ENCODE results near the gene SPRN. TPM values are rescaled to one million over a fixed set of nuclear protein-coding genes. Genes with fewer than 3 reads are reported as not detected.
"Not testable (repeated sequence)": the region's sequence is repeated elsewhere in the genome, so short reads cannot be mapped to it uniquely, and the experiment has no call there.

Gene SPRN, protein sequence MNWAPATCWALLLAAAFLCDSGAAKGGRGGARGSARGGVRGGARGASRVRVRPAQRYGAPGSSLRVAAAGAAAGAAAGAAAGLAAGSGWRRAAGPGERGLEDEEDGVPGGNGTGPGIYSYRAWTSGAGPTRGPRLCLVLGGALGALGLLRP
- not detected in 2 replicates for total RNA-seq

DNA sequence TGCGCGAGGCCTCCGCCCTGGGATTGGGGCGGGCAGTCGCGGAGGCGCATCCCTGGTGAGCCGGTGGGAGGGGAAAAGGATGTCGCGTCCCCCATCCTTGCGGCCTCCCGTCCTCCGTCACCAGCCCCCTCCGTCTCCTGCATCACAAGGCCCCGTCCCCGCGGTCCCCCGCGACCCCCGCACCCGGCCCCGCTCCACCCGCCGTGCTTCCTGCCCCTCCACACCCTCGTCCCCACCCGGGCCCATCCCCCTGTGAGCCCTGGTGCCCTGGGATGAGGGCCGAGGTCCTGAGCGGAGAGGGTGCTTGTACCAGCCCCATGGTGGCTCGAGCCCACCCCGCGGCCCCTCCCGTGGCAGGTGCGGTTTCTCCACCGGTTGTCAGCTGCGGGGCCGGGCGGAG is at the start of gene SPRN:
TSS of gene SPRN (minus strand) at position 25 of the 400 bp plus-strand sequence. CDS start 944 bp downstream, outside the sequence.
- intact Hi-C loops (cut with micrococcal nuclease); H3K9me3 Mint-ChIP-seq; H3K4me3 Mint-ChIP-seq; H3K4me1 Mint-ChIP-seq (ENCODE audit: low read depth); H3K27ac Mint-ChIP-seq; H3K36me3 Mint-ChIP-seq (ENCODE audit: low read depth); DNase-seq (ENCODE audit: low spot score): not testable (repeated sequence)
- H3K27me3 Mint-ChIP-seq (ENCODE audit: insufficient read depth) = peaks cover 17% of the 10 kb centered on the region

DNA sequence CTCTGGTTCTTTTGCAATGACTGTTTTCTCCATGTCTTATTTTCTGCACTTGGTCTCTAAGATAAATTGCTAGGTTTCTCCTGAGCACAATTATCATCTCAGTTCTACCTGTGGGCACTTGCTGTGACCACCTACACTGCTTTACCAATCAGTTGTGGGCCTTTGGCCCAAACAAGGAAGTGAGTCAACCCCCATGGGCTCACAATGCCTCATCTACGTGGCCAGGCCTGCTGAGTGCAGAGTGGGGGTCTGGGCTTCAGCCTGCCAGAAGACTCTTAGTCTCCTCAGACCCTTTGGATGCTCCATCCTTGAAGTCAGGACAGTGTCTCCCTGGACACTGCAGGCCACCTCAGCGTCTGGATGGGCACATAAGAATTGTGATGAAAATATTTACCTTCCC is 49.6 kb upstream of the SPRN start:
- H3K4me1 Mint-ChIP-seq (ENCODE audit: low read depth) = peaks cover 17% of the 10 kb centered on the region
- H3K9me3 Mint-ChIP-seq = no peaks in the 10 kb centered on the region
- DNase-seq (ENCODE audit: low spot score) = no peak
- no peaks in the 10 kb centered on the region for H3K36me3 Mint-ChIP-seq (ENCODE audit: low read depth)
- H3K4me3 Mint-ChIP-seq = no peak overlapping the region
- no peaks in the 10 kb centered on the region for H3K27me3 Mint-ChIP-seq (ENCODE audit: insufficient read depth)
- intact Hi-C loops (cut with micrococcal nuclease) = no loop called here
- no peak overlapping the region for H3K27ac Mint-ChIP-seq

DNA sequence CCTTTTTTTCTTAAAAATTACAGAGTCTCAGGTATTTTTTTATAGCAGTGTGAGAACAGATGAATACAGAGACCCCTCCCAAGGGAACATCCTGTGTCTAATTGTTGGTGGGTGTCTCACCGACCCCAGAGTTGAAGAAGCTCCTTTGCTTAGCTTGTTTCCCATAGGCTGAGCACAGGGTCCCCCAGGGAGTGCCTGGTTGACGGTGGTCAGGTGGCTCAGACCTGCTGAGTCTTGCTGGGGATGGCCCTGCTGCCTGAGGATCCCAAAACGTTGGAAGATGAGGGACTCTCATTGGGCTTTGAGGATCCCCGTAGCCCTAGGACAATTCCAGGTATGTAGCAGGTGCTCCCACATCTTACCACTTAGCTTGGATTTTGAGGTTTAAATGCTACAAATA is 48.8 kb upstream of the SPRN start:
- no peak overlapping the region for H3K4me3 Mint-ChIP-seq
- H3K27me3 Mint-ChIP-seq (ENCODE audit: insufficient read depth) = no peaks in the 10 kb centered on the region
- no peaks in the 10 kb centered on the region for H3K9me3 Mint-ChIP-seq
- H3K36me3 Mint-ChIP-seq (ENCODE audit: low read depth) = no peaks in the 10 kb centered on the region
- H3K4me1 Mint-ChIP-seq (ENCODE audit: low read depth) = peaks cover 17% of the 10 kb centered on the region
- no peak for DNase-seq (ENCODE audit: low spot score)
- intact Hi-C loops (cut with micrococcal nuclease) = no loop called here
- no peak overlapping the region for H3K27ac Mint-ChIP-seq

DNA sequence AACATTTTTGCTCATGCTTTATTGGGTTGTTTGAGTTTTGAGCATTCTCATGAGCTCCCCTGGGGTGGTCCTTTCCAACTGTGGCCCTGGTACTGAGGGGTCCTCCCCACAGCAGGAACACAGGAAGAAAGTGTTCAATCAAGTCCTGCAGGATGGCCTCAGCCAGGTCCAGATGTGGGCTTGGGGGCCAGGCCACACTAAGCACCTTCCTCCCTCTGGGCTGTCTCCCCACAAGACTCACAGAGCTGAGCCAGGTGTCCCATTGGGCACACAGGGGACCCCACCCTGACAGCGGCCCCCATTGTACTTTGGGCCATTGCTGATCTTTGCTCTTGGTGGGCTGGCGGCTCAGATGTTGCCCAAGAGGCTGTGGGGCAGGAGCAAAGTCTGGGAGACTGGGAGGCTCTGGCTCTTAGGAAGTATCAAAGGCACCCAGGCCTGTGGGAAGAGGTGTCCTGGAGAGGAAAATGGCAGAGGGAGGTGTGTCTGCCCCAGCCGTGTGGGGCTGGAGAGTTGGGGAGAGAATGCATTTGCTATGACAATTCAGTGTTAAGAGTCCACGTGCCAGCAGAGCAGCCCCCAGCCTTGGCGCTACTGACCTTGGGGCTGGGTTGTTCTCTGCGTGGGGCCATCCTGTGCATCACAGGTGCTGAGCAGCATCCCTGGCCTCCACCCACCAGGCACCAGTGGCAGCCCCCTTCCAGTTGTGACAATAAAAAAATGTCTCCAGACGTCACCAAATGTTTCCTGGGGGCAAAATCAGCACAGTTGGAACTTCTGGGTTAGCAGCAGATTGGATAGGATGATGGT is 47.1 kb upstream of the SPRN start:
- Mint-ChIP-seq H3K4me3 (no peak overlapping the region), H3K4me1 (ENCODE audit: low read depth) (peaks cover 17% of the 10 kb centered on the region), H3K9me3 (no peaks in the 10 kb centered on the region), H3K36me3 (ENCODE audit: low read depth) (no peaks in the 10 kb centered on the region), H3K27ac (no peak overlapping the region), H3K27me3 (ENCODE audit: insufficient read depth) (no peaks in the 10 kb centered on the region)
- intact Hi-C loops (cut with micrococcal nuclease) = no loop called here
- DNase-seq (ENCODE audit: low spot score) = no peak

DNA sequence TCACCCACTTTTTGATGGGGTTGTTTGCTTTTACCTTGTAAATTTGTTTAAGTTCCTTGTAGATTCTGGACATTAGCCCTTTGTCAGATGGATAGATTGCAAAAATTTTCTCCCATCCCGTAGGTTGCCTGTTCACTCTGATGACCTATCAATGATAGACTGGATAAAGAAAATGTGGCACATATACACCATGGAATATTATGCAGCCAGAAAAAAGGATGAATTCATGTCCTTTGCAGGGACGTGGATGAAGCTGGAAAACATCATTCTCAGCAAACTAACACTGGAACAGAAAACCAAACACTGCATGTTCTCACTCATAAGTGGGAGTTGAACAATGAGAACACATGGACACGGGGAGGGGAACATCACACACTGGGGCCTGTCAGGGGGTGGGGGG is 44.8 kb upstream of the SPRN start:
- H3K9me3 Mint-ChIP-seq; H3K36me3 Mint-ChIP-seq (ENCODE audit: low read depth); intact Hi-C loops (cut with micrococcal nuclease); H3K4me3 Mint-ChIP-seq; H3K27ac Mint-ChIP-seq; H3K4me1 Mint-ChIP-seq (ENCODE audit: low read depth); DNase-seq (ENCODE audit: low spot score); H3K27me3 Mint-ChIP-seq (ENCODE audit: insufficient read depth): not testable (repeated sequence)

DNA sequence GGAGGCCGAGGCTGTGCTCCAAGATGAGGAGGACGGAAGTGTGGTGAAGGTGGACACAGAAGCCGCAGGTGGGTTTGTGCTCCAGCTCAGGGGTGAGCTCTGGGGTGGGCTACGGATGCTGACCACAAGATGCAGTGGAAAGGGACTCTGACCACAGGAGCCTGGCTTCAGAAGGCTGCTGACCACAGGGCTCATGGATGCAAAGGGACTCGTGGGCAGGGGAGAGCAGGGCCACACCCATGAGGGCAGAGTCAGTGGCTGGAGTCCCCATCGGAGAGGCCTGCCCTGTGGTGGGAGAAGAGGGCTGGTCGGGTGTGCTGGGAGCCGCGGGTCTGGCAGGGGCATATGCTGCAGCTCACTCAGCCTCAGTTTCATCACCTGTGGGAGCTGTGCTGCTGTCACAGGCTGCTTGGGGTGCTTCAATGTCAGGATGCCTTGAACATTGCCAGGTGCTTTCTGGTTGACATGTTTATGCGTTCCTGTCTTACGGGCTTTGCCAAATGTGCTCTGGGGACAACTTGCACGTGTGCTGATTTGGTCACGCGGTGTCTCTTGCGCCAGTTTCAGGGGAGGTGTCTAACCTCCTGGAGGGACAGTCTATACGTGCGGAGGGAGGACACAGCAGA is 43.0 kb upstream of the SPRN start:
- Mint-ChIP-seq H3K4me1 (ENCODE audit: low read depth) (no peaks in the 10 kb centered on the region), H3K4me3 (no peak overlapping the region), H3K9me3 (no peaks in the 10 kb centered on the region), H3K27ac (no peak overlapping the region), H3K36me3 (ENCODE audit: low read depth) (no peaks in the 10 kb centered on the region), H3K27me3 (ENCODE audit: insufficient read depth) (no peaks in the 10 kb centered on the region)
- intact Hi-C loops (cut with micrococcal nuclease) = no loop called here
- no peak for DNase-seq (ENCODE audit: low spot score)

DNA sequence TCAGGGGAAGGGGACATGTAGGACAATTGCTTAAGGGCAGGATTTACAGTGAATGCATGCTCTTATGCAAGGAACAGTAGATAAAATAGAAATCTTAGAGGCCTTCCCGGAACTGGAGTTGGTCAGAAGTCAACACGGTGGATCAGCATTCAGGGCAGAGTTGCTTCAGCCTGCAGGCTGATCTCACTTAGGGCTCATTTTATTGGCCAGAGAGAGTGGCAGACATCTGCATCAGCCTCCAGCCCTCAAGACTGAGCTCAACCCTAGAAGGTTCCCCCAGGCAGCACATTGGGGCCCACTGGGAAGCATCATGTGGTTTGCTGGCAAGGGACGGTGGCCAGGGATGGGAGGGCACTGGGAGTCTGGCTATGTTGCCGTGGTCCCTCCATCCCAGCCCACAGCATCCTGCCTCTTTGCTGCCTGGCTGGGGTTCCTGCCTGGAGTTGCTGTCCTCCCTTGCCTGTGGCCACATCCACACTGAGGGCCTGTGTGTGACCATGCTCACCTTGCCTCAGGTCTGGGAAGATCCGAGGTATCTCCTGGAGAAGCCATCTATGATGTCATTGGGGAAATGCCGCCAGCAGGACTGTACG is 42.4 kb upstream of the SPRN start:
- no peaks in the 10 kb centered on the region for H3K4me1 Mint-ChIP-seq (ENCODE audit: low read depth)
- H3K27ac Mint-ChIP-seq = no peak overlapping the region
- no peak for DNase-seq (ENCODE audit: low spot score)
- H3K27me3 Mint-ChIP-seq (ENCODE audit: insufficient read depth) = no peaks in the 10 kb centered on the region
- no peak overlapping the region for H3K4me3 Mint-ChIP-seq
- H3K36me3 Mint-ChIP-seq (ENCODE audit: low read depth) = no peaks in the 10 kb centered on the region
- H3K9me3 Mint-ChIP-seq = no peaks in the 10 kb centered on the region
- intact Hi-C loops (cut with micrococcal nuclease) = no loop called here

DNA sequence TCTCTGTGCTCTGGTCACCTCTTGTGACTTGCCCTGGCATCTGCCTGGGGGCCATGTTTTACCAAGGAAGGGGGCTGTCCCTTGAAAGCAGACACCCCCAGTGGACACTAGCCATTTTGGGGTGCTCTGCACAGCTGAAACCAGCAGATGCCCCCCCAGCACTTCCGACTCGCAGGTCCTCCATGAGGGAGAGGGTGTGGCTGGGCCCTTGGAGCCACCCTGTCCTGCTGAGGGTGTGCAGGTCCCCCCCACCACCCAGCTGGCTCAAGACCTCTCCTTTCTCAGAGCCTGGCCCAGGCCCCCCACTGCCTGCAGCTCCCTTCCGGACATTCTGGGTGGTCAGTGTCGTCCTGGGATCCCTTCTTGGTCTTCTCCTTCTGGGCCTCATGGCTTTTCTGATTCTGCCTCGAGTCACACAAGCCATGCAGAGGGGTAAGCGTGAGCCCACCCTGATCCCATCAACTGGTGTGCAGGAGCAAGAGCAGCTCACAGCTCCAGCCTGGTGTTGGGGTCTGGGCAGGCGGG is 41.6 kb upstream of the SPRN start:
- Mint-ChIP-seq H3K27ac (no peak overlapping the region), H3K4me1 (ENCODE audit: low read depth) (no peaks in the 10 kb centered on the region), H3K27me3 (ENCODE audit: insufficient read depth) (no peaks in the 10 kb centered on the region), H3K4me3 (no peak overlapping the region), H3K36me3 (ENCODE audit: low read depth) (no peaks in the 10 kb centered on the region), H3K9me3 (no peaks in the 10 kb centered on the region)
- intact Hi-C loops (cut with micrococcal nuclease) = no loop called here
- DNase-seq (ENCODE audit: low spot score) = no peak

DNA sequence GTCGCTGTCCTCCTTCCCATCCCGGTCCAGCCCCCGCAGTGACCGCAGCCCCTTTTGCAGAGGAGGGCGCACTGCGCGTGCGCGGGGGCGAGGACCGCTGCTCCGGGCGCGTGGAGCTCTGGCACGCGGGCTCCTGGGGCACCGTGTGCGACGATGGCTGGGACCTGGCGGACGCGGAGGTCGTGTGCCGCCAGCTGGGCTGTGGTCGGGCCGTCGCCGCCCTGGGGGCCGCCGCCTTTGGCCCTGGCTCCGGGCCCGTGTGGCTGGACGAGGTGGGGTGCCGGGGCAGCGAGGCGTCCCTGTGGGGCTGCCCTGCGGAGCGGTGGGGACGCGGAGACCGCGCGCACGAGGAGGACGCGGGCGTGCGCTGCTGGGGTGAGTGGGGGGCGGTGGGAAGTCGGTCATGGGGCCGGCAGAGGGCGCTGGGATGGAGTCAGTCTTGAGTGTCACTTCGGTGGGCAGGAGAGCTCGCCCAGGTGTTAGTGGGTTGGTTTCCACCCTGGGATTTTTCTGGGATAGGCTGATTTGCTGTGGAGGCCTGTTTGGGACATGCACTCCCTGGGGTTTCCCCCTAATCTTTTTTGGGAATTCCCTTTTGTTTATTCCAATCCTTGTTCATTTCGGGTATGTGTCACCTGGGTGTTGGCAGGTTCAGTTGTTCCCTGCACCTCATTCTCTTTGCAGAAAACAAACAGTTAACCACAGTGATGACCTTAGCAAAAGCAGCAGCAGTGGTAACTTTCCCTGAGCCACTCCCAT is 40.9 kb upstream of the SPRN start:
- H3K4me1 Mint-ChIP-seq (ENCODE audit: low read depth) = no peaks in the 10 kb centered on the region
- H3K27me3 Mint-ChIP-seq (ENCODE audit: insufficient read depth) = no peaks in the 10 kb centered on the region
- intact Hi-C loops (cut with micrococcal nuclease) = no loop called here
- H3K4me3 Mint-ChIP-seq = no peak overlapping the region
- DNase-seq (ENCODE audit: low spot score) = no peak
- no peak overlapping the region for H3K27ac Mint-ChIP-seq
- H3K36me3 Mint-ChIP-seq (ENCODE audit: low read depth) = no peaks in the 10 kb centered on the region
- no peaks in the 10 kb centered on the region for H3K9me3 Mint-ChIP-seq

DNA sequence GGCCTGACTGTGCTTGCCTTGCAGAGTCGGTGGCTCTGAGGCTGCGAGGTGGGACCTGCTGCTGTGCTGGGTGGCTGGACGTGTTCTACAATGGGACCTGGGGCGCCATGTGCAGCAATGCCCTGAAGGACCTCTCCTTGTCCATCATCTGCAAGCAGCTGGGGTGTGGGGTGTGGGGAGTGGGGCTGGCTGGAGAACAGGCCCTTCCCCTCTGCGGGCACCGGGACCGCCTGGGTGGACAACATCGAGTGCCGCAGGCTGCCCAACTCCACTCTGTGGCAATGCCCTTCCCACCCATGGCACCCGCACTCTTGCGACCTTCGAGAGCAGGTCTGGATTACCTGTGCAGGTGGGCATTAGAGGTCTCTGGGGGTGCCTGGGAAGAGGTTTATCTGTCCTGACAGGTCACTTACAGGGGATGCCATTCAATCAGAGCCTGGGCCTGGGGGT is 40.2 kb upstream of the SPRN start:
- H3K4me3 Mint-ChIP-seq = no peak overlapping the region
- no peak overlapping the region for H3K27ac Mint-ChIP-seq
- no peaks in the 10 kb centered on the region for H3K4me1 Mint-ChIP-seq (ENCODE audit: low read depth)
- no peaks in the 10 kb centered on the region for H3K36me3 Mint-ChIP-seq (ENCODE audit: low read depth)
- H3K9me3 Mint-ChIP-seq = no peaks in the 10 kb centered on the region
- intact Hi-C loops (cut with micrococcal nuclease) = no loop called here
- DNase-seq (ENCODE audit: low spot score) = no peak
- no peaks in the 10 kb centered on the region for H3K27me3 Mint-ChIP-seq (ENCODE audit: insufficient read depth)

DNA sequence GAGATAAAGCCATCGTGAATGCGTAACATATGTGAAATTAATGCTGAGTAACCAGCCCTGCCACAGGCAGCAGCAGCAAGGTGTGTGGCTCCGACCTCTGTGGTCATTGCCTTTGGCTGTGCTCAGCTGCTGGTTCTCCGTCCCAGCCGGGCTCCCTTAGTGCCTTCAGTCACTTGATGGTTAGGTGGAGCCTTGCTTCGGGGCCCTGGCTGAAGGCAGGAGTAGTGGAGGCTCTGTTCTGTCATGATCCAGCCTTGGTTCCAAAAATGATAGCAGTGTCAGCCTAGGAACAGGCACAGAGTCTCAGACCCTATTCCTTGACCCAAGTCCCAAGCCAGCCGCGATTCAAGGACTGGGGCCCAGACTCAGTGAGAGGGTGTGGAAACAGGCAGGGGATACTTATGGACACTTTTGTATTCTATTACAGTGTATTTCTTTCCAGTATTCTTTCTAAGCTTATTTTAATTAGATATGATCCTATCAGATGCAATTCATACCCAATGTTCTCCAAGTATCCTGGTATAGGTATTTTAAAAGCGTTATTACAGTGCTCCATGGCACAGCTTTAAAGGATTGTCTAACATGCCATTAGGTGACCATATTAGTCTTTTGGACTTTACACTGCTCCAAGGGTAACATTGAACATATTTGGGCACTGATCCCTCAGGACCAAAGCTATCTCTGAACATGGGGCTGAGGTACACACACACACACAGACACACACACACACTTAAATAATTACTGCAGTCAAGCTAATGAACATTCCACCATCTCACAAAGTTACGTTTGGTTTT is 38.3 kb upstream of the SPRN start:
- DNase-seq (ENCODE audit: low spot score) = no peak
- no peaks in the 10 kb centered on the region for H3K36me3 Mint-ChIP-seq (ENCODE audit: low read depth)

DNA sequence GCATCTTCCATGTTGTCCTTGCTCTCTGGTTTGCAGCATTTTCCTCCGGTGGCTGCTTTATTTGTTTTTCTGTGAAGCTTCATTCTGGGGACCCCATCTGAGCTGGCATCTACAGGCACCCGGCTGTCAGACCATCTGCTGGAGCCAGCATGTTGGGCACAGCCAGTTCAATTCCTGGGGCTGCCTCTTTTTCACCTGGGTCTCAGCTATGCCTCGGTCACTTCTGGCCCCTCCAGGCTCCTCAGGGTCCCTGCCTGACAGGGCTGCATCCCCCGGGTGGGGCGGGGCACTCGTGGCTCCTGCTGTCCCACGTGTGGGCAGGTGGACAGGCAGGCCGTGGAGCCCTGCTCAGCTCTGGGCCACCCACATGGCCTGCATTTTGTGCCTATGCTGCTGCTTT is 37.4 kb upstream of the SPRN start:
- no peak overlapping the region for H3K27ac Mint-ChIP-seq
- no peak overlapping the region for H3K4me3 Mint-ChIP-seq
- no peaks in the 10 kb centered on the region for H3K27me3 Mint-ChIP-seq (ENCODE audit: insufficient read depth)
- no peaks in the 10 kb centered on the region for H3K9me3 Mint-ChIP-seq
- no peaks in the 10 kb centered on the region for H3K36me3 Mint-ChIP-seq (ENCODE audit: low read depth)
- intact Hi-C loops (cut with micrococcal nuclease) = no loop called here
- DNase-seq (ENCODE audit: low spot score) = no peak
- no peaks in the 10 kb centered on the region for H3K4me1 Mint-ChIP-seq (ENCODE audit: low read depth)

More for the DNA sequence above, 38.3 kb upstream of the SPRN start:
- Mint-ChIP-seq H3K27me3 (ENCODE audit: insufficient read depth) (no peaks in the 10 kb centered on the region), H3K4me1 (ENCODE audit: low read depth) (no peaks in the 10 kb centered on the region), H3K9me3 (no peaks in the 10 kb centered on the region), H3K27ac (no peak overlapping the region), H3K4me3 (no peak overlapping the region)
- intact Hi-C loops (cut with micrococcal nuclease) = no loop called here

Measured in activated T-helper 1 cell treated with anti-CD3 and anti-CD28 coated beads, Interleukin-12 subunit alpha, Interleukin-12 subunit beta, Interleukin-2, Interleukin-4 antibody, amounts not matched to agents 30 ng/mL and 10 ng/mL and 1 ng/mL, durations not matched to agents 14 hours and 24 hours and 36 hours (primary cell).